Measurements from ENCODE around the gene SHISAL1. TPM values are rescaled to one million over a fixed set of nuclear protein-coding genes. Genes with fewer than 3 reads are reported as not detected.

SHISAL1 gene
- total RNA-seq, 4 donors from 2014 or later, result 6.6 to 20.4 (median 12.4) TPM

DNA sequence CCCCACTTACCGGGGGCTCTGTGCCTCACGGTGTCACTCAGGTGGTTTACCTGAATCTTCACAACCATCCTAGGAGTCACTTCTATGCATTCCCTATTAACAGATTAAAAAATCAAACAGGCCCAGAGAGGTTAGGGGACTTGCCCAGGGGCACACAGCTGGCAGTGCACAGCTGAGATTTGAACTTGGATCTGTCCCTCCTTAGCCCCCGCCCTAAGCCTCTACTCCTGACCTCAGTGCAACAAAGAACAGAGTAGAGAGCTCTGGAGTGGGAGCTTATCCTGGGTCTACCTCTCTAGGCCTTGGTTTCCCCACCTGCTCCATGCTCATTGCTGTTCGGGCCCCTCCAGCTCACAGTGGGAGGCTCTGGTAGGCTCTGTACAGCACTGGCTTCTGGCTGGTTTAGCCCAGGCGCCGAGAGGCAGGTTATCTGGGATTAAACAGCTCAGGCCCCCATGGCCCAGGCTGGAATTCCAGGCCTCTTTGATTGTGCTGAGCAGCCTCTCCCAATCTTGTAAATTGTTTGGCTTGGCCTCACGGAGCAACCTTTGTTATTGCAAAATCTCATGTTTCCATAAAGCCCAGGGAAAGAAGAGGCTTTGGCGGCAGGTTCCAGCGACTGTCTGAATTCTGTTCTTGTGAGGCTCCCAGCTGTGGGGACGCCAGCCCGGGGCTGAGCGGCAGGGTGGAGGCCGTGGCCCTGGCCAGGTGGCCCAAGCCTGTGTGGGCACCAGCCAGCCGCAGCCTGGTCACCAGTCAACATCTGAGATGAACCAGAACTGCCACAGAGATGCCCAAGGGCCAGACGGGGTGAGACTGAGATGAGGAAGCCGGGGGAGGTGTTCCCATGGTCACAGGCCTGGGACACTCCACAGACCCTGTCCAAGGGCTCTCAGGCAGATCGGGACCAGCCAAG is 28.9 kb upstream of the SHISAL1 start:
- intact Hi-C loops (cut with DNase I), result no loop called here
- 59% methylated on average over 11 of the region's 17 CpGs for WGBS
- no peaks in the 10 kb centered on the region for H3K27me3 ChIP-seq
- no peak overlapping the region for H3K4me3 ChIP-seq
- TF ChIP-seq POLR2AphosphoS5 (IDR thresholded peaks at IDR 0.05), result peak in 1 of 2 donors; percentile 21
- TF ChIP-seq, protein P1, sequence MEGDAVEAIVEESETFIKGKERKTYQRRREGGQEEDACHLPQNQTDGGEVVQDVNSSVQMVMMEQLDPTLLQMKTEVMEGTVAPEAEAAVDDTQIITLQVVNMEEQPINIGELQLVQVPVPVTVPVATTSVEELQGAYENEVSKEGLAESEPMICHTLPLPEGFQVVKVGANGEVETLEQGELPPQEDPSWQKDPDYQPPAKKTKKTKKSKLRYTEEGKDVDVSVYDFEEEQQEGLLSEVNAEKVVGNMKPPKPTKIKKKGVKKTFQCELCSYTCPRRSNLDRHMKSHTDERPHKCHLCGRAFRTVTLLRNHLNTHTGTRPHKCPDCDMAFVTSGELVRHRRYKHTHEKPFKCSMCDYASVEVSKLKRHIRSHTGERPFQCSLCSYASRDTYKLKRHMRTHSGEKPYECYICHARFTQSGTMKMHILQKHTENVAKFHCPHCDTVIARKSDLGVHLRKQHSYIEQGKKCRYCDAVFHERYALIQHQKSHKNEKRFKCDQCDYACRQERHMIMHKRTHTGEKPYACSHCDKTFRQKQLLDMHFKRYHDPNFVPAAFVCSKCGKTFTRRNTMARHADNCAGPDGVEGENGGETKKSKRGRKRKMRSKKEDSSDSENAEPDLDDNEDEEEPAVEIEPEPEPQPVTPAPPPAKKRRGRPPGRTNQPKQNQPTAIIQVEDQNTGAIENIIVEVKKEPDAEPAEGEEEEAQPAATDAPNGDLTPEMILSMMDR (IDR thresholded peaks at IDR 0.05), result no peak
- H3K27ac ChIP-seq (replicated peaks in 1 of 4), result peak overlapping the region; percentile 68 to 81 (median 76)
- no peaks in the 10 kb centered on the region for H3K36me3 ChIP-seq
- DNase-seq (ENCODE audit: extremely low spot score), result no peak
- H3K9me3 ChIP-seq, result no peaks in the 10 kb centered on the region
- peaks cover 9 to 41% (median 32%) of the 10 kb centered on the region in 4 donors for H3K4me1 ChIP-seq

GRCh38 chr22:44340271-44341239 is 27.8 kb upstream of the SHISAL1 start:
- TF ChIP-seq POLR2A (IDR thresholded peaks at IDR 0.05; ENCODE audit: low read depth) (no peak), POLR2AphosphoS5 (IDR thresholded peaks at IDR 0.05) (no peak), EP300 (IDR thresholded peaks at IDR 0.05) (no peak)
- TF ChIP-seq, protein P1 (IDR thresholded peaks at IDR 0.05), result no peak
- peak overlapping the region in 2 of 4 donors; percentile 72 to 80 for H3K27ac ChIP-seq (replicated peaks in 1 of 4)
- WGBS, result 71% methylated on average over 18 of the region's 21 CpGs

DNA sequence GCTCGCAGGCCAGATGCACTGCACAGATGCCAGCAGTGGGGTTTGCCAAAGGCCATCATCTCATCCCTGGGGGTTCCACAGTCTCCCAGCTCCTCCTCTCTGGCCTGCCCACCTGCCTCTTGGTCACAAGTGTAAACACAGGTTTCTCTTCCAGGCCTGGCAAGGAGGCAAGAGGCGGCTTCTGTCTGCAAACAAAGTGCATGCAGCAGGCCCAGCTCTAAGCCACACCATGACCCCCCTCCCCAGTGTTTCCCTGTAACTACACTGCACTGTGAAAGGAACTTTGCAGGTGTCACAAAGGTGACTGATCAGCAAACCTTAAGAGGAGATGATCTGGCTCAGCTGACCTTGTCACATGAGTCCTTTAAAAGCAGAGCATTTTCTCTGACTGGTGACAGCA is 26.2 kb upstream of the SHISAL1 start:
- Histone ChIP-seq H3K4me1 (peaks cover 9 to 41% (median 32%) of the 10 kb centered on the region in 4 donors), H3K27me3 (no peaks in the 10 kb centered on the region), H3K4me3 (no peak overlapping the region), H3K36me3 (no peaks in the 10 kb centered on the region), H3K27ac (replicated peaks in 1 of 4) (no peak overlapping the region), H3K9me3 (no peaks in the 10 kb centered on the region)
- 100% methylated on average over 1 of the region's 2 CpGs for WGBS
- DNase-seq (ENCODE audit: extremely low spot score), result no peak
- no peak for TF ChIP-seq EP300 (IDR thresholded peaks at IDR 0.05)
- TF ChIP-seq, protein P1 (IDR thresholded peaks at IDR 0.05), result no peak
- no peak for TF ChIP-seq POLR2A (IDR thresholded peaks at IDR 0.05; ENCODE audit: low read depth)
- no peak for TF ChIP-seq POLR2AphosphoS5 (IDR thresholded peaks at IDR 0.05)
- intact Hi-C loops (cut with DNase I), result loop anchor here (10.0 kb wide), 2 partner anchors 254 to 344 kb away; no protein-coding TSS in a partner anchor

More at GRCh38 chr22:44340271-44341239, 27.8 kb upstream of the SHISAL1 start:
- Histone ChIP-seq H3K27me3 (no peaks in the 10 kb centered on the region), H3K4me3 (no peak overlapping the region), H3K36me3 (no peaks in the 10 kb centered on the region), H3K9me3 (no peaks in the 10 kb centered on the region), H3K4me1 (peaks cover 9 to 41% (median 32%) of the 10 kb centered on the region in 4 donors)
- no peak for DNase-seq (ENCODE audit: extremely low spot score)
- intact Hi-C loops (cut with DNase I), result no loop called here

GRCh38 chr22:44338177-44338810 is 25.5 kb upstream of the SHISAL1 start:
- WGBS, result 81% methylated on average over 5 of the region's 8 CpGs
- H3K36me3 ChIP-seq, result no peaks in the 10 kb centered on the region
- intact Hi-C loops (cut with DNase I), result loop anchor here (10.0 kb wide), 2 partner anchors 253 to 343 kb away; no protein-coding TSS in a partner anchor
- peaks cover 9 to 41% (median 32%) of the 10 kb centered on the region in 4 donors for H3K4me1 ChIP-seq
- no peak overlapping the region for H3K4me3 ChIP-seq
- no peak overlapping the region for H3K27ac ChIP-seq (replicated peaks in 1 of 4)
- no peaks in the 10 kb centered on the region for H3K9me3 ChIP-seq
- no peak for DNase-seq (ENCODE audit: extremely low spot score)
- H3K27me3 ChIP-seq, result peaks cover 0 to 3% (median 0%) of the 10 kb centered on the region in 4 donors
- TF ChIP-seq EP300 (IDR thresholded peaks at IDR 0.05) (no peak), POLR2A (IDR thresholded peaks at IDR 0.05; ENCODE audit: low read depth) (no peak), POLR2AphosphoS5 (IDR thresholded peaks at IDR 0.05) (no peak)
- TF ChIP-seq, protein P1 (IDR thresholded peaks at IDR 0.05), result no peak
